Mesendoderm (in vitro differentiated cells): ENCODE data around the gene S100PBP.

ENCODE experiments used
- DNase-seq: peaks from one replicate; pipeline ENCODE4 v3.0.0; 2013
- H2AK5ac ChIP-seq: 2 replicates; pipeline ENCODE4 v1.6.1; 2013; ENCODE audit warnings: low read length, inconsistent platforms
- H2BK120ac ChIP-seq: 2 replicates; pipeline ENCODE4 v1.6.1; 2013; ENCODE audit warnings: low read depth, mild to moderate bottlenecking, low read length, moderate library complexity, mixed read lengths
- H2BK15ac ChIP-seq: replicated peaks from 2 replicates; pipeline ENCODE4 v1.6.1; 2013; ENCODE audit warnings: low read depth, mild to moderate bottlenecking, moderate library complexity
- H2BK5ac ChIP-seq: 2 replicates; pipeline ENCODE4 v1.6.1; 2013; ENCODE audit warnings: low read length, inconsistent platforms
- H3K18ac ChIP-seq: 2 replicates; pipeline ENCODE4 v1.6.1; 2013; ENCODE audit warnings: mild to moderate bottlenecking, low read length, mixed read lengths
- H3K23ac ChIP-seq: one replicate; pipeline ENCODE4 v1.6.1; 2013; ENCODE audit warnings: low read length
- H3K27ac ChIP-seq: 2 replicates; pipeline ENCODE4 v1.5.1; 2013; ENCODE audit warnings: low read depth, mild to moderate bottlenecking, inconsistent platforms, low read length, moderate library complexity
- H3K27me3 ChIP-seq: 2 replicates; pipeline ENCODE4 v1.6.1; 2013; ENCODE audit warnings: low read length, control low read depth, mild to moderate bottlenecking, inconsistent platforms; ENCODE audit not compliant: insufficient read depth, poor library complexity
- H3K36me3 ChIP-seq: 2 replicates; pipeline ENCODE4 v1.6.1; 2013; ENCODE audit warnings: low read length, inconsistent platforms; ENCODE audit not compliant: control insufficient read depth, insufficient read depth
- H3K4ac ChIP-seq: one replicate; pipeline ENCODE4 v1.6.1; 2013; ENCODE audit warnings: low read depth, mild to moderate bottlenecking, low read length, moderate library complexity
- H3K4me1 ChIP-seq: 2 replicates; pipeline ENCODE4 v1.6.1; 2013; ENCODE audit warnings: low read depth, low read length, inconsistent platforms; ENCODE audit not compliant: control insufficient read depth
- H3K4me2 ChIP-seq: 2 replicates; pipeline ENCODE4 v1.6.1; 2013; ENCODE audit warnings: low read length
- H3K4me3 ChIP-seq: 2 replicates; pipeline ENCODE4 v1.5.1; 2013; ENCODE audit warnings: mild to moderate bottlenecking, low read length
- H3K56ac ChIP-seq: one replicate; pipeline ENCODE4 v1.6.1; 2013; ENCODE audit warnings: low read length
- H3K79me1 ChIP-seq: 2 replicates; pipeline ENCODE4 v1.6.1; 2013; ENCODE audit warnings: low read length, inconsistent platforms
- H3K79me2 ChIP-seq: 2 replicates; pipeline ENCODE4 v1.6.1; 2013; ENCODE audit warnings: mild to moderate bottlenecking, low read length; ENCODE audit not compliant: control insufficient read depth, insufficient read depth
- H3K9ac ChIP-seq: 2 replicates; pipeline ENCODE4 v1.6.1; 2013; ENCODE audit warnings: low read length, inconsistent platforms
- H4K5ac ChIP-seq: one replicate; pipeline ENCODE4 v1.6.1; 2013; ENCODE audit warnings: low read length
- H4K8ac ChIP-seq: one replicate; pipeline ENCODE4 v1.6.1; 2013; ENCODE audit warnings: low read depth, mild to moderate bottlenecking, control low read depth, low read length, moderate library complexity
- WGBS: extraction: QIAGEN DNeasy Blood & Tissue Kit; methylation state at CpG from one replicate; pipeline ENCODE4 v1.1.7; 2013; ENCODE audit warnings: low lambda C conversion rate, missing lambda C conversion rate; ENCODE audit not compliant: insufficient coverage; ENCODE audit errors: extremely low coverage; 5-methylcytosine and 5-hydroxymethylcytosine counted together

The S100PBP gene

GRCh38 chr1:32867151-32867550, 49.7 kb downstream of the S100PBP start:
- Histone ChIP-seq H2AK5ac (no peak overlapping the region), H3K4me1 (peaks cover 5% of the 10 kb centered on the region), H2BK15ac (no peak overlapping the region), H4K5ac (no peak overlapping the region), H3K18ac (no peak overlapping the region), H3K4ac (no peak overlapping the region), H3K79me2 (no peaks in the 10 kb centered on the region), H3K4me2 (no peak overlapping the region), H2BK120ac (no peak overlapping the region), H3K27me3 (no peaks in the 10 kb centered on the region), H2BK5ac (no peak overlapping the region), H3K27ac (no peak overlapping the region), H3K23ac (no peak overlapping the region), H4K8ac (no peak overlapping the region), H3K56ac (no peak overlapping the region), H3K9ac (no peak overlapping the region), H3K4me3 (no peak overlapping the region), H3K36me3 (no peaks in the 10 kb centered on the region), H3K79me1 (no peaks in the 10 kb centered on the region)
- DNase-seq = no peak
- no CpG with 5 or more reads among the region's 5 CpGs for WGBS

- Histone ChIP-seq H2BK120ac (no peak overlapping the region), H3K23ac (no peak overlapping the region), H3K27ac (no peak overlapping the region), H2BK5ac (no peak overlapping the region), H2AK5ac (no peak overlapping the region), H3K36me3 (no peaks in the 10 kb centered on the region), H3K4me2 (no peak overlapping the region), H4K5ac (no peak overlapping the region), H3K27me3 (no peaks in the 10 kb centered on the region), H4K8ac (no peak overlapping the region), H2BK15ac (no peak overlapping the region), H3K56ac (no peak overlapping the region), H3K9ac (no peak overlapping the region), H3K4ac (no peak overlapping the region), H3K79me2 (no peaks in the 10 kb centered on the region), H3K4me1 (peaks cover 6% of the 10 kb centered on the region), H3K79me1 (no peaks in the 10 kb centered on the region), H3K4me3 (no peak overlapping the region), H3K18ac (no peak overlapping the region)
- WGBS = no CpG with 5 or more reads among the region's 7 CpGs
- no peak for DNase-seq
Observed at GRCh38 chr1:32867671-32868070, 50.2 kb downstream of the S100PBP start.

GRCh38 chr1:32868085-32868484, 50.6 kb downstream of the S100PBP start:
- no peak for DNase-seq
- Histone ChIP-seq H4K8ac (no peak overlapping the region), H3K4ac (no peak overlapping the region), H2AK5ac (no peak overlapping the region), H2BK5ac (no peak overlapping the region), H3K4me1 (peaks cover 6% of the 10 kb centered on the region), H3K18ac (no peak overlapping the region), H2BK15ac (no peak overlapping the region), H4K5ac (no peak overlapping the region), H3K79me2 (no peaks in the 10 kb centered on the region), H3K4me3 (no peak overlapping the region), H3K4me2 (no peak overlapping the region), H3K36me3 (no peaks in the 10 kb centered on the region), H3K27me3 (no peaks in the 10 kb centered on the region), H3K27ac (no peak overlapping the region), H3K23ac (no peak overlapping the region), H3K9ac (no peak overlapping the region), H3K79me1 (no peaks in the 10 kb centered on the region), H3K56ac (no peak overlapping the region), H2BK120ac (no peak overlapping the region)
- WGBS = no CpG with 5 or more reads among the region's 13 CpGs

- Histone ChIP-seq H4K8ac (no peak overlapping the region), H3K23ac (no peak overlapping the region), H3K4ac (no peak overlapping the region), H3K4me3 (no peak overlapping the region), H3K27me3 (no peaks in the 10 kb centered on the region), H3K56ac (no peak overlapping the region), H2BK120ac (no peak overlapping the region), H3K36me3 (no peaks in the 10 kb centered on the region), H3K79me2 (no peaks in the 10 kb centered on the region), H4K5ac (no peak overlapping the region), H3K4me1 (peaks cover 6% of the 10 kb centered on the region), H3K79me1 (no peaks in the 10 kb centered on the region), H3K18ac (no peak overlapping the region), H3K27ac (no peak overlapping the region), H2BK15ac (no peak overlapping the region), H3K9ac (no peak overlapping the region), H2BK5ac (no peak overlapping the region), H3K4me2 (no peak overlapping the region), H2AK5ac (no peak overlapping the region)
- no CpG with 5 or more reads among the region's 9 CpGs for WGBS
- no peak for DNase-seq
Observed at GRCh38 chr1:32868806-32869455, 51.5 kb downstream of the S100PBP start.

- Histone ChIP-seq H3K9ac (peak overlapping the region; percentile 40), H3K79me2 (no peaks in the 10 kb centered on the region), H2BK5ac (no peak overlapping the region), H2BK15ac (no peak overlapping the region), H3K56ac (peak overlapping the region; percentile 50), H4K5ac (no peak overlapping the region), H3K4ac (no peak overlapping the region), H3K23ac (no peak overlapping the region), H3K4me3 (no peak overlapping the region), H3K4me2 (peak overlapping the region; percentile 32), H4K8ac (no peak overlapping the region), H3K36me3 (no peaks in the 10 kb centered on the region), H3K79me1 (no peaks in the 10 kb centered on the region), H2BK120ac (no peak overlapping the region), H2AK5ac (no peak overlapping the region), H3K4me1 (peaks cover 6% of the 10 kb centered on the region), H3K27me3 (no peaks in the 10 kb centered on the region), H3K27ac (no peak overlapping the region), H3K18ac (no peak overlapping the region)
- WGBS = no CpG with 5 or more reads among the region's 16 CpGs
- no peak for DNase-seq
Observed at GRCh38 chr1:32869923-32870614, 52.6 kb downstream of the S100PBP start.
